HG03097 (cell line): ENCODE data around the gene CMTM2.
"Not testable (repeated sequence)": the region's sequence is repeated elsewhere in the genome, so short reads cannot be mapped to it uniquely, and the experiment has no call there.

Source experiments
- ATAC-seq: cut with Tn5 transposase; IDR thresholded peaks from one replicate; pipeline ENCODE4 v1.9.1; 2021; ENCODE audit not compliant: unreplicated experiment, low FRiP score

Gene CMTM2

DNA sequence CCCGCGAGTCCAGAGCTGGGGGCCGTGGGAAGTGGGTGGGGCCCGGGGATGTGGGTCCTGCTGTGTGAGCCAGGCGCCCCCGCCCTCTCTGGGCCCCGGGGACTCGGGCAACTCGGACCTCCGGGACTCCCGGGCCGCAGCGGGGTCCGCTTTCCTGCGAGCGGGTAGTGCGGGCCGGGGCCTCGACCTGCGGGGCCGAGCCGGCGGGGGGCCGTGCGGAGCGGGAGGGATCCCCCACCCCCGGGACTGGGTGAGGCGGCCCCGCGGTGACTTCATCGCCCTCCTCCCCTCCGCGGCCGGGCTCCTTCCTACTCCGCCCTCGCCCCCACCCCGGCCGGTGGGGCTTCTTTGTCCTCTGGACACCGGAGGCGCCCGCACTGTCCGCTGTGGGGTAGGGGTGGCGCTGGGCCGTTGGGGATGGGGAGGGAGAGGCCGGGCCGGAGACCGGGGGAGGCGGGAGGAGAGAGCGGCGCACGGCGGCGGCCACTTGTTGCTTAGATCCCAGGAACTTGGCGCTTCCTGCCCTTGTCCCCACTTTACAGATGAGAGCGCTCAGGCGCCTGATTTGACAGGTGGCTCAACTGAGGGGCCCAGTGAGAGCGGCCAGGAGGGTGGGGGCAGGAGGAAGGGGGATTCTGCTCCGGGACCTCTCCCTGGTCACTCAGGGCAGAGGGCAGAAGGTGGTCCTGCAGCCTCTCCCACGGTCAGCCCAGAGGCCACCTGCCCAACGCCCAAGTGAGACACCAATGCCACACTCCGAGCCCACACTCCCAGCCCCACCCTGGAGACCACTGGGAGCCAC lies 26.1 kb downstream of the CMTM2 start:
- no peak for ATAC-seq

DNA sequence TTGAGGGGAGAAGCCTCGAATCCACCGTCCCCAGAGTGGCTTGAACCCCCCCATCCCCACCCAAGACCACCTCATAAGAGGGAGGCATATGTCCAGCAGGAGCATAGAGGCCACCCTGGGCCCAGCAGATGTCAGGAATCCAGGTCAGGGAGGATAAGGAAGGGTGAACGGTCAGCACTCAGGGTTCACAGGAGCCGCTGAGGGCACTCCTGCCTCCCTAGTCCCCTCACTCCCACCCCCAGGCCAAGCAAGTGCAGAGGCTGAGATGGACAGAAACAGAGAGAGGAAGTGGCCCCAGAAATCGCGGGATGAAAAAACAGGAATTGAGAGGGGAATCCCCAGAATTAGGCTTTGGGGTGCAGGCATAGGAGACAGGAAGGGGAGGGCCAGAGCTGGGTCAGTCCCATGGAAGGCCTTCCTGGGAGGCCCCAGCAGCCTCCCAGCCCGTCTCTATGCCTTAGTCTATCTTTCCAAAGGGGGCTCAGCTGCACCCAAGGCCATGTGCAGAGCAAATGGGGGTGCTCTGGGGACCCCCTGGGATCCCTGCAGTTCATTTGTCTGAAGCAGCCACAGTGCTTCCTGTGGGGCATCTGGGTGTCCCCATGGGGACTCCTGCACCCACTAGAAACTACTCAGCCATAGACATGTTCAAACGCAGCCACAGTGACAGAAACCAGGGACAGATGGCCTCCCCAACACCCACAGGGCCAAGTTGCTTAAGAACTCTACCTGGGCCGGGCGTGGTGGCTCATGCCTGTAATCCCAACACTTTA lies 26.9 kb downstream of the CMTM2 start:
- peak; percentile 44 for ATAC-seq

DNA sequence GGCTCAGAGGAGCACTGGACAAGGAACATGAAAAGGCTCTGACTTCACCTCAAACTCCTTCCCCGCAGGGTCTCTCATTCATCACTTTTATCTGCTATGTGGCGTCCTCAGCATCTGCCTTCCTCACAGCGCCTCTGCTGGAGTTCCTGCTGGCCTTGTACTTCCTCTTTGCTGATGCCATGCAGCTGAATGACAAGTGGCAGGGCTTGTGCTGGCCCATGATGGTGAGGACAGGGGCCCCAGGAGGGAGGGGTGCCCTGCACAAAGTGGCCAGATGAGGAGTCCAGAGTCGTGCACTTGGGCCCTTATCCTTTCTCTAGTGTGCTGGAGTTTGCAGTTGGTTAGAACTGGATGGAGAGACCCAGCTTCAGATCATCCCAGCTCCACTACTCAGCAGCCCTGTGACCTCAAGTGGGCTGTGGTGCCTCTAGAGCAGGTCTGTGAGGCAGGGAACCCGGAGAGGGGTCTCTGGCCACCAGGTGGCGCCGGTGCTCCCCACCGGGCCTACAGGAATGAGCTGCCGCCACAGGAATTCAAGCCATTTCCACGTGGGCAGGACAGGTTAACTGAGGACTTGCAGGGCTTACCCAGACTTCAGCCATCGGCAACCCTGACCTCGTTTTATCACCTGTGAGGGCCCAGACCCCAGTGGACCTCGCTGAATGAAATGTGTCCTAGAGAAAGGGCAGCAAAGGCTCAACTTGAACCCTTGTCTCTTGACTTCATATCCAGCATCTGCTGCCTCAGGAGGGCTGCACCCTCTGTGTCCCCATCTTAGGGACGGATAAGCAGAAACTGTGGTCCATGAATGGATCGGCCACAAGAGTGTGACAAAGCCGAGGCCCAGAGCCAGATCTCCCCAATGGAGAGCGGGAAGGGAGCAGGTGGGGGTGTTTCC lies 29.2 kb downstream of the CMTM2 start:
- no peak for ATAC-seq

DNA sequence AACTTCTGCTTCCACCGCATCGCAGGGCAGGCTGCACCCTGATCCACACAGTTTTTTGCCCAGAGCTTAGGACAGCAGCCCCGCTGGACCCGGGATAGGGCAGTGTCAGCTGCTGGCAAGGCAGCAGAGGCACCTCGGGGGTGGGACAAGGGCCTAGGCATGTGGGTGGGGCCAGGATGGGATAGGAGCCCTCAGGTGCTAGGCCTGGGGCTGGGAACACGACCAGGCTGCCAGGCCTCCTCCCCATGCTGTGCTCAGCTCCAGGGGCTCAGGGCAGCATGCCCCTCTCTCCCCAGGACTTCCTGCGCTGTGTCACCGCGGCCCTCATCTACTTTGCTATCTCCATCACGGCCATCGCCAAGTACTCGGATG lies 29.9 kb downstream of the CMTM2 start:
- no peak for ATAC-seq

DNA sequence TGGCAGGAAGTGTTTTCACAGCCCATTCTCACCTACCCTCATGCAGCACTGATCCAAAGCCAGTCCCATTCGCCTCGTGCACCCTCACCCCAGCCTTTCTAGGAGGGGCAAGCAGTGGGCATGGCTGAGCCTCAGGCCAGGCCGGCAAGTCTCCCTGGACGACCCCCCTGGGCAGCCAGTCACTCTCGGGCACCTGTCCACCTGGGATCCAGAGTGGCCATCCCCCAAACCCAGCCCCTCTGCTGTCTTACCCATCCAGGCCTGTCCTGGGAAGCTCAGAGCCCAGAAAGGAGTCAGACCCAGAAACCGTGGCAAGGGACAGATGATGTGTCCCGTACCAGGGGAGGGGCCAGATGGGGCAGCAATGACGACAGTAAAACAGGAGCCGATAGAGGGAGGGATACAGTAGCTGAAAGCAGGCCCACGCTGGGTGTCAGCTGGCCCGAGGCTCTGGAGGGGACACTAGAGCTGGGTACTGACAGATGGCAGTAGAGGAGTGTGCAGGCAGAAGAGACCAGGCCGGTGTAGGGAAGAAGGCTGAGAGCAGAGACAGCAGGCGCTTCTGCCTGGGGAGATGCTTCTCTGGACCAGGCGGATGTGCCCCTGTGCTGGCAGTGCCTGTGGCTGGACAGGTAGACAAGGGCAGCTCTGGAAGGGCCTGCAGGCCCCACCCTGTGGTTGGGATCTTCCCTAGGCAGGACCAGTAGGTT lies 31.0 kb downstream of the CMTM2 start:
- no peak for ATAC-seq

DNA sequence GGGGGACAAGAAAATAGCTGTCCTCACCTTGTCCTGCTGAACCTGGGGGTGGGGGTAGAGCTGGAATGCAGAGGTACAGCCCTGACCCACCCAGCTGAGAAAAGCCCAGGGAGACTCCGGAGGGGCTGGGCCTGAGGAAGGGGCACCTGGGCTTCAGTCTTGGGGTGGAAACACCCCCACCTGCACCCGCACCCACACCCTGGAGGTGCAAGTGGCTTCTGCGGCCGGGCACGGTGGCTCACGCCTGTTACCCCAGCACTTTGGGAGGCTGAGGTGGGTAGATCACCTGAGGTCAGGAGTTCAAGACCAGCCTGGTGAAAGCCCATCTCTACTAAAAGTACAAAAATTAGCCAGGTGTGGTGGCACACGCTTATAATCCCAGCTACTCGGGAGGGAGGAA lies 32.6 kb downstream of the CMTM2 start:
- ATAC-seq: not testable (repeated sequence)

DNA sequence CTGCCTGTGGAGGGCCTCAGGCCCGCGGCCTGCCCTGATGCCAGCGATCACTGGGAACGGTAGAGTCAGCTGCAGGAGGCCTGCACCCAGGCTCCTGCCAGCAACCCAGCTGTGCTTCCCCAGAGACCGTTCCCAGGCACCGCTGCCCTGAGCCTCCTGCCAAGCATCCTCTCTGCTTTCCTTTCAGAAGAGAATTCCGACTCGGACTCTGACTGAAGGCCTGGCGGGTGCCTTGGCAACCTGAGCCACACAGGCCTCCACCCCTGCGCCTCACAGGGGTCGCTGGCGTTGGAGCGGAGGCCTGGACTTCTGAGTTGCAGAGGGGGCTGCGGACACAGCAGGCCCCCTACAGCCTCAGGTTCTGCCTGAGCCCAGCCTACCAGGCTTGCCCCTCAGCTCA lies 33.2 kb downstream of the CMTM2 start:
- ATAC-seq: no peak

DNA sequence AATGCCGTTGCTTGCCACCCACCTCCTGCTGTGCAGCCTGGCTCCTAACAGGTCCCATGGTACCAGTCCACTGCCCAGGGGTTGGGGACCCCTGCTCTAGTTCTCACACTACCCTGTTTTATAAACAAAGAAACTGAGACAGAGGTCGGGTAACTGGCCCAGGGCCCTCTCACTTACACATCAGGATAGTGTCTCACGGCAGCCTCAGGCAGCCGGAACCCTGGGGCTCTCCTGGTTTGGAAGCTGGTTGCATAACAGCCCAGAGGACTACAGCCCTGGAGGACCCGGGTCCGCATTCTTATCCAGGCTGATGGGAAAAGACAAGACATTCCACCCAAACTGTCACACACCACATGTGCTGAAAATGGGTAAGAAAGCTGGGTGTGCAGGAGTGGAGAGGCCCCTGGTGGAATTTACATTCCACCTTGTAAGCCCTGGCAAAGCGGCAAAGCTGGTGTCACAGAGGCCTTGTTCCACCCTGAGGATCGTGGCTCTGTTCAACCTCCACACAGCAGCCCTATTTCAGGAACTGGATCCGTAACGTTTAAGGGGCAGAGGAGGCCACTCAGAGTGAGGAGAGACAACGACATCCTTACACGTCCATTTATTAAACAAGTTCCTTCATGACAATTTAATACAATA lies 35.0 kb downstream of the CMTM2 start:
- no peak for ATAC-seq

DNA sequence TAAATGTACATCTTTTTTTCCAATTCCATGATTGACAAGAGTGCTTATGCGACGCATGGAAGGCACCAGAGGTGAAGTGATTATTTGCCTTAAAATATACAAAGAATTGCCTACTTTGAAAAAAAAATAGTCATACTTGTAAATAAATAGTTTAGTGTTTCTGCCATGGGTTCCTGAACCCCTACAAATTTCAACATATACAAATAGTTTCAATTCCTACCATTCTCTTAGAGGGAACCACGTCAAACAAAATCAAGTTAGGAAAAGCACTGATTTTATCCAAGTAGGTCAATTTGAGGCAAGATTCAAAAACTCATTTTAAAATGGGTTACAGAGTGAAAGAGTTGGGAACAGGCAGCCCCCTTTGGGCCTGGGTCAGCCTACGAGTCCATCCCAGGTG lies 36.9 kb downstream of the CMTM2 start:
- ATAC-seq: no peak

DNA sequence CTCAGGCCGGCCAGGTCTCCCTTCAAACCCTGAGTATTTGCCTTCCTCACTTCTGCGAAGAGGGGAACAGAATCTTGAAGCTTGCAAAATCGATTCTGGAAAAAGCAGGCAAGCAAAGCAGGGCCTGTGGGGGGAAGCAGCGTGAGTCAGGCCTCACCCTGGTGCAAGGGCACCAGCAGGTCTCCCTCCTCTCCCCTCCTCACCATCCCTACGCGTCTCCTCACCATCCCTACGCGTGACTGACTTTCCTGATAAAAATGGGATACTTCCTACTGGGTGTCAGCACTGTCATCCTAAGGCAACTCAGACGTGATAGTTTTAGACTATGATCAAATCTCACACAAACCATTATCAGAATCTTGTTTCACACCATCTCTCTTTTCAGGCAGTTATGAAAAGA lies 37.3 kb downstream of the CMTM2 start:
- no peak for ATAC-seq

DNA sequence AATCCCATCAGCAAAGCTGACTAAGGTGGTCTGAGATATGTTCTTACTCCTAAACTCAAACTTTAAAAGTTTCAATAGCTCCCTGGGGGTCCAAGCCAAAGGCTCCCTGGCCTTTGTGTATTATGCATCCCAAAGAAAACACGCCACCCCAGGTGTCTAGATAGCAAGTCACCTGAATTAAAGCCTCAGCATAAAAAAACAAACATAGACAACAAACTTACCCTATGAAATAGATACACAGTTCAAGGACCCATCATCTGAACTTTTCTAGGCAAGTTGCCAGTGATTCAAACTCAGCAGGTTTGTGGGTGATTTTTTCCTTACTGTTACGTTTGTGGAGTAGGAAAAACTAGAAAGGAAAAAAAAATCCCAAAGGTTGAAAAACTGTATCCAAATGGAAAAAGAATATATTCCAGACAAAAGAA lies 37.8 kb downstream of the CMTM2 start:
- no peak for ATAC-seq

DNA sequence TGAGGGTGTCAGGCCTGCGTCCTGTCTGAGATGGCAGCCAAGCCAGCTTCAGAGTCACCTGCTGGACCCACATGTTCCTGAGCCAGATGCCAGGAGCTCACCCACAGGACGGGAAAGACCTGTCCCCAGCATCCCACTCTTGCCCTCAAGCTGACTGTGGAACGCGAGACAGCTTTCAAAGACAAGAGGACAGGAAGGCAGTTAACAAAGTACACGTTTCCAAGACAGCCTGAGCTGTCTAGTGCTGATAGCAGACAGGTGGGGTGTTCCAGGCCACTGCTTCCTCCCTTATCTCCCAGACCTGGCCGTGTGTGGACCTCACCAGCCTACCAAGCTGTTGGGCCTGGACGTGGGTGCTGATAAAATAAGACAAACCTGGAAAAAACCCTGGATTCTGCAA lies 38.5 kb downstream of the CMTM2 start:
- ATAC-seq: no peak

DNA sequence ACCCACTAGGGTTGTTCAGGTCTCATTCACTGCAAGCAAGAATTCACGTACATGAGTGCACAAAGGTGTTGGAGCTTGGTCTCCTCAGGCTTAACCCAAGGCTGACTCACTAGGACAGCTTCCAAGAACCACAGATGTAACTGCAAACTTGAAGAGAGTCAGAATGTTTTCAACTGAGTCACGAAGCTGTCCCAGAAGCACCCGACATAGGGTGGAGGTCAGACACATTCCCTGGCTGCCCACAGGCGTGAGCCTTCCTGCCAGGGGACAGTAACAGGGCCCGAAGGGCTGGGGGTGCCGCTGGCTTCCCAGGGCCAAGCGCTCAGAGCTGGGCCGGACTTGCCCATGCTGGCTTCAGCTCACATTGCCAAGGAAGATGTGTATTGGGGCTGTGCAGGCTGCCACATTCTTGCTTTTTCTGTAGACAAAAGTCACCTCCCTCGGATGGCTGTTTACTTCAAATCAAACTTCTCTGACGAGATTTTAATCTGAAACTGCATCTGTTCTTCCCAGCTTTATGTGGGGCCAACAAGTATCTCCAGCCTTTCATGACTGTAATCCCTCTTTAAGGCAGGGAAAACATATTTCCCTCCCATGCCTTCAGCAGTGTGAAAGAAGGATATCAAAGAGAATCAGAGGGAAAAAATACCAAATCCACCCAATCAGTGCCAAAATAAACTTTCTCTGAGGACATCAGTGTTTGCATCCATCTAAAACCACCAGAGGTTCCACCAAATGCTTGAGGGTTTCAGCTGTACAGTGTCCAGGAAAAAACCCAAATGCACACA lies 39.5 kb downstream of the CMTM2 start:
- no peak for ATAC-seq

DNA sequence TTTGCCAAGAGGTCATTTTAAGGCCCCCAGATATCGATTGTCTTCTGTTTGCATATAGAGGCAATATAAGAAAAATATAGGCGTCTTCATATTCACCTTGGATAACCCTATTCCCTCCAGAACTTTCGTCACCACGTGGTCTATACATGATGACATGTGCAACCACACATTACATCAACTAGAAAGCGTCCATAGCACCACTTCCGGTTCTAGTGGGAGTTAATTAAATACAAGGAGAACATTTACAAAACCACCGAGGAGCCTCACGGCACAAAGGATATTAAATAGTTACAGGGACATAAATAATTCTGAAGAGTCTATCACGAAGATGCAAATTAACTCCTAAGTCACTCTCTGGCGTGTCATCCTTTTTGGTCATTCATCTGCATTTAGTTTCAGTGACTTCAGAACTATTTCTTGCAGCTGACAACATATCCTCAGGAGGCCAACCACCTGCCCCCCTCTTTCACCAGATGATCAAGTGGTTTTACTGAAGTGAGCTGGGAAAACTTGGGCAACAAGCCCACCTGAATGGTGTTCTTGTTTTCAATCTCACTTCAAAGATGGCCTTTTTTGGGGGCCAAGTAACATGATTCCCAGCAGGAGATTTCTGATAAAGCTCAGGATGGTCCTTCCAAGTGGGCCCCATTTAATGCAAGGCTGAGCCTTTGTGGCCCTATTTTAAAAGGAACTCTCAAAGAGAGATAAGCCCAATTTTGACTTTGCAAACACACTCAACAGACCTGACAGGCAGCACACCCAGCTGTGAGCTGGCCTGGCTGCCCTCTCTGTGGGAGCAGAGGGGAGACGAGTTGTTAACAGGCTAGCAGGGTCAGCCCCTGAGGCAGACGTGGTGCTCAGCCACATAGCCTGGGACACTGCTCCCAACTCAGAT lies 40.5 kb downstream of the CMTM2 start:
- no peak for ATAC-seq

DNA sequence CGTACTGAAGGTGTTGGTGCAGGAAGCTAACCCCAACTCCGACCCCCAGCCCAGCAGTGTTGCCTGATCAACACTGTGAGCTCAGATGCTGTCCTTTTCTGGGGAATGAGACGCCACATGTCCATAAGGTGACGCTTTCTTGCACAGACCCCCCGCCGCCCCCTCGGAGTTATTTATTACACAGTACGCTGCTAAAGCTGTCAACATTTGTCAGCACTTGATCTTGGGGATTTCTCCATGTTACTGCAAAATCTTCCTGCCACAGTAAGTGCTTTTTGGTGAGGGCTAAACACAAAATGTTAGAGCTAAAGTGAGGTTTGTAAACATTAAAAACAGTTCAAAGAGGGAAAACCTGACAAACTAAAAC lies 41.1 kb downstream of the CMTM2 start:
- ATAC-seq: no peak

DNA sequence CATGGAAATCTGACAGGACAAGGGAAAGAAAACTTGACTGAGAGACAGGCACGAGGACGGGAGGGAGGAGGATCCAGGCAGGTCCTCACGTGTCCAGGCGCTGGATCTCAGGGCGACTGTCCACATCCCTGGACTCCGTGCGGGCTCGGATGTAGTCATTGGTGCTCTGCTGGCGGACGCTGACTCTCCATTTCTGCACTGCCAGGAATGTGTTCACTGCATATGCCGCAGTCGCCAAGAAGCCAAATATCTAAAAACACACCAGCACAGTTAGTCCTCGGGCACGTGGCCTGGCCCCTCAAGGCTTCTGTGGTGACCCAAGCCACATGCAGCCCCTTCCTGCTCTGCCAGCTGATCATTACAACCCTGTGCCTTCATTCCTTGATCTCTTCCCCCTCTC lies 42.7 kb downstream of the CMTM2 start:
- ATAC-seq: no peak

DNA sequence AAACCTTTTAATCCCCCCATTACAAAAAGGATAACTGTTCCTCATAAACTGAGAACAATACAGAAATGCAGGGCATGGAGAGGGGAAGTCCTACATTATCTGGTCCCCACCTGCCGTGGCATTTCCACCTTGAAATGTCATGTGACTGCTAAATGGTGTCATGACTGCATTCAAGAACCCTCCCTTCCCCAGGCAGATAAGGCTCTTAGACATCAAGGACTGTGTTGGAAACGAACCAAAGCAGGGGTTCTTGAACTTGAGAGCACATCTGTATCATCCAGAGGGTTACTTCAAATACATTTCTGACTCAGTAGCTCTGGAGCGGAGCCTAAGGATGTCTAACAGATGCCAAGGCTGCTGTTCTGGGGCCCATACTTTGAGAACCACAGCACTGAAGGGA lies 43.6 kb downstream of the CMTM2 start:
- ATAC-seq: no peak

DNA sequence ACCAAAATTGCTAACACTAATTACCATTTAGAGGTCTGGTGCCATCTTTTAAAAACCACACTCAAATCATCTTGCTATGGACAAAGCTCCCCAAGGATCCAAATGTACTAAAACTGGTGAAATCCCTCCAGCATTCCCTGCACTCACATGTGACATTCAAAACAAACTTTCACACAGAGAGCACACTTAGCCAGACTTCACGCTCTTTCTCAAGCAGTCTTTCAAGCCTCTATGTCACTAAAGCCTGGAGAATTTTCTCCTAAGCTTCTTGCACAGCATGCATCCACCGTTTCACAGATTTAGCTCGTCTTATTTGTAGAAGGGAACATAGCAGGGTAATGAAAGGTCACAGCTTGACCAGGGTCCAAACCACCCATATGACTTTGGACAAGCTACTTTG lies 44.5 kb downstream of the CMTM2 start:
- no peak for ATAC-seq
